ENCODE measurements around the gene CR1L.

The CR1L gene

DNA sequence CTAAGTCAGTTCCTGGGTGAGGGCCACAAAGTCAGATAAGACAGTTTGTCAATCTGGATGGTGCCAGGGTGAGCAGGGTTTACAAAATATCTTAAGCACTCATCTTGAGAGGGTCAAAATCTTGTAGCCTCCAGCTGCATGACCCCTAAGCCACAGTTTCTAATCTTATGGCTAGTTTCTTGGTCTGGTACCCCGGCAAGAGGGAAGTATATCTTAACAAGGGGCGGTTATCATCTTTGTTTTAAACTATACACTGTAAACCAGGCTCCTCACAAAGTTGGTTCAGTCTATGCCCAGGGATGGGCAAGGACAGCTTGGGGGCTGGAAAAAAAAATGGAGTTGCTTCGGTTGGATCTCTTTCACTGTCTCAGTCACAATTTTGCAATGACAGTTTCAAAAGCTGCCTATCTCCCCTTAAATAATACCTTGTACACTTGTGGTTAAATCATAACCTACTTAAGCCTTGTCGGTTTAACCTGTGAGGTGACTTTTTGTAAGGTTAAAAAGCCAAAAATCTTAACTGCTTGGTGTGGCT, 99.1 kb downstream of the CR1L start:
- no peak overlapping the region for H3K27ac ChIP-seq (ENCODE audit: low read depth, low read length, poor library complexity, severe bottlenecking)
- H3K4me1 ChIP-seq (ENCODE audit: insufficient read depth, low read length, severe bottlenecking), result peaks cover 8% of the 10 kb centered on the region
- H3F3A ChIP-seq (ENCODE audit: insufficient read depth, low read length), result no peaks in the 10 kb centered on the region
- H3K9me3 ChIP-seq (ENCODE audit: low read length), result no peaks in the 10 kb centered on the region
- no peaks in the 10 kb centered on the region for H3K9me2 ChIP-seq (ENCODE audit: low read depth, low read length)
- H2AFZ ChIP-seq (ENCODE audit: low read length), result no peak overlapping the region
- H3K79me2 ChIP-seq (ENCODE audit: insufficient read depth, low read length), result no peaks in the 10 kb centered on the region
- no peak overlapping the region for H3K4me3 ChIP-seq (ENCODE audit: low read depth, low read length, poor library complexity, severe bottlenecking)
- no peaks in the 10 kb centered on the region for H4K20me1 ChIP-seq (ENCODE audit: insufficient read depth, low read length)
- H3K4me2 ChIP-seq (ENCODE audit: low read length), result no peak overlapping the region
- H3K9ac ChIP-seq (ENCODE audit: low read length), result no peak overlapping the region
- no peaks in the 10 kb centered on the region for H3K27me3 ChIP-seq (ENCODE audit: insufficient read depth, low read length)
- no peaks in the 10 kb centered on the region for H3K36me3 ChIP-seq (ENCODE audit: insufficient read depth, low read length)
- no peak for TF ChIP-seq EZH2 (IDR thresholded peaks at IDR 0.05; ENCODE audit: borderline replicate concordance, low read length)
- TF ChIP-seq, protein P1, sequence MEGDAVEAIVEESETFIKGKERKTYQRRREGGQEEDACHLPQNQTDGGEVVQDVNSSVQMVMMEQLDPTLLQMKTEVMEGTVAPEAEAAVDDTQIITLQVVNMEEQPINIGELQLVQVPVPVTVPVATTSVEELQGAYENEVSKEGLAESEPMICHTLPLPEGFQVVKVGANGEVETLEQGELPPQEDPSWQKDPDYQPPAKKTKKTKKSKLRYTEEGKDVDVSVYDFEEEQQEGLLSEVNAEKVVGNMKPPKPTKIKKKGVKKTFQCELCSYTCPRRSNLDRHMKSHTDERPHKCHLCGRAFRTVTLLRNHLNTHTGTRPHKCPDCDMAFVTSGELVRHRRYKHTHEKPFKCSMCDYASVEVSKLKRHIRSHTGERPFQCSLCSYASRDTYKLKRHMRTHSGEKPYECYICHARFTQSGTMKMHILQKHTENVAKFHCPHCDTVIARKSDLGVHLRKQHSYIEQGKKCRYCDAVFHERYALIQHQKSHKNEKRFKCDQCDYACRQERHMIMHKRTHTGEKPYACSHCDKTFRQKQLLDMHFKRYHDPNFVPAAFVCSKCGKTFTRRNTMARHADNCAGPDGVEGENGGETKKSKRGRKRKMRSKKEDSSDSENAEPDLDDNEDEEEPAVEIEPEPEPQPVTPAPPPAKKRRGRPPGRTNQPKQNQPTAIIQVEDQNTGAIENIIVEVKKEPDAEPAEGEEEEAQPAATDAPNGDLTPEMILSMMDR (IDR thresholded peaks at IDR 0.05; ENCODE audit: low read length), result no peak

- Histone ChIP-seq H3K9me3 (ENCODE audit: low read length) (no peaks in the 10 kb centered on the region), H4K20me1 (ENCODE audit: insufficient read depth, low read length) (no peaks in the 10 kb centered on the region), H3K27me3 (ENCODE audit: insufficient read depth, low read length) (no peaks in the 10 kb centered on the region), H3K4me1 (ENCODE audit: insufficient read depth, low read length, severe bottlenecking) (peaks cover 20% of the 10 kb centered on the region), H3K27ac (ENCODE audit: low read depth, low read length, poor library complexity, severe bottlenecking) (no peak overlapping the region), H3K9me2 (ENCODE audit: low read depth, low read length) (no peaks in the 10 kb centered on the region), H3K4me2 (ENCODE audit: low read length) (no peak overlapping the region), H2AFZ (ENCODE audit: low read length) (no peak overlapping the region), H3K79me2 (ENCODE audit: insufficient read depth, low read length) (no peaks in the 10 kb centered on the region), H3F3A (ENCODE audit: insufficient read depth, low read length) (no peaks in the 10 kb centered on the region), H3K36me3 (ENCODE audit: insufficient read depth, low read length) (no peaks in the 10 kb centered on the region), H3K9ac (ENCODE audit: low read length) (no peak overlapping the region), H3K4me3 (ENCODE audit: low read depth, low read length, poor library complexity, severe bottlenecking) (no peak overlapping the region)
- TF ChIP-seq, protein P1 (IDR thresholded peaks at IDR 0.05; ENCODE audit: low read length), result no peak
- no peak for TF ChIP-seq EZH2 (IDR thresholded peaks at IDR 0.05; ENCODE audit: borderline replicate concordance, low read length)
These were observed 100.4 kb downstream of the CR1L start for GRCh38 chr1:207745285-207745684.

GRCh38 chr1:207745839-207746767, 101.2 kb downstream of the CR1L start:
- no peak overlapping the region for H3K27ac ChIP-seq (ENCODE audit: low read depth, low read length, poor library complexity, severe bottlenecking)
- no peak for TF ChIP-seq EZH2 (IDR thresholded peaks at IDR 0.05; ENCODE audit: borderline replicate concordance, low read length)
- TF ChIP-seq, protein P1 (IDR thresholded peaks at IDR 0.05; ENCODE audit: low read length), result no peak

More at GRCh38 chr1:207745839-207746767, 101.2 kb downstream of the CR1L start:
- Histone ChIP-seq H3F3A (ENCODE audit: insufficient read depth, low read length) (no peaks in the 10 kb centered on the region), H3K4me2 (ENCODE audit: low read length) (no peak overlapping the region), H3K9me3 (ENCODE audit: low read length) (no peaks in the 10 kb centered on the region), H3K9me2 (ENCODE audit: low read depth, low read length) (no peaks in the 10 kb centered on the region), H3K4me1 (ENCODE audit: insufficient read depth, low read length, severe bottlenecking) (peaks cover 28% of the 10 kb centered on the region), H3K4me3 (ENCODE audit: low read depth, low read length, poor library complexity, severe bottlenecking) (no peak overlapping the region), H3K36me3 (ENCODE audit: insufficient read depth, low read length) (no peaks in the 10 kb centered on the region), H3K79me2 (ENCODE audit: insufficient read depth, low read length) (no peaks in the 10 kb centered on the region), H2AFZ (ENCODE audit: low read length) (no peak overlapping the region), H3K9ac (ENCODE audit: low read length) (no peak overlapping the region), H3K27me3 (ENCODE audit: insufficient read depth, low read length) (no peaks in the 10 kb centered on the region), H4K20me1 (ENCODE audit: insufficient read depth, low read length) (no peaks in the 10 kb centered on the region)
